CMK (cell line): ENCODE data around the gene MAEA.
"Not testable (repeated sequence)": the region's sequence is repeated elsewhere in the genome, so short reads cannot be mapped to it uniquely, and the experiment has no call there.

Experiments used
- DNase-seq: peaks from one replicate; pipeline ENCODE4 v3.0.0-alpha.2; 2010; ENCODE audit warnings: low read depth

The MAEA gene

GRCh38 chr4:1321946-1322650, 32.4 kb downstream of the MAEA start:
- DNase-seq = no peak

GRCh38 chr4:1323280-1323634, 33.6 kb downstream of the MAEA start:
- no peak for DNase-seq

- DNase-seq = no peak
These were observed 34.1 kb downstream of the MAEA start for GRCh38 chr4:1323635-1324442.

- not testable (repeated sequence) for DNase-seq
These were observed 34.9 kb downstream of the MAEA start for GRCh38 chr4:1324443-1325175.

- no peak for DNase-seq
These were observed 35.4 kb downstream of the MAEA start for GRCh38 chr4:1325176-1325480.

GRCh38 chr4:1325681-1326635, 36.3 kb downstream of the MAEA start:
- no peak for DNase-seq

- no peak for DNase-seq
These were observed 37.2 kb downstream of the MAEA start for GRCh38 chr4:1326751-1327525.

- no peak for DNase-seq
These were observed 38.0 kb downstream of the MAEA start for GRCh38 chr4:1327526-1328266.

GRCh38 chr4:1328267-1329155, 38.8 kb downstream of the MAEA start:
- DNase-seq = no peak

GRCh38 chr4:1329408-1330371, 40.0 kb downstream of the MAEA start:
- DNase-seq = no peak

- no peak for DNase-seq
These were observed 41.3 kb downstream of the MAEA start for GRCh38 chr4:1330761-1331590.

GRCh38 chr4:1331591-1332353, 42.1 kb downstream of the MAEA start:
- DNase-seq = no peak

- DNase-seq = no peak
These were observed 43.0 kb downstream of the MAEA start for GRCh38 chr4:1332686-1333085.

- no peak for DNase-seq
These were observed 43.6 kb downstream of the MAEA start for GRCh38 chr4:1333256-1333655.

- DNase-seq = not testable (repeated sequence)
These were observed 44.3 kb downstream of the MAEA start for GRCh38 chr4:1333851-1334578.

GRCh38 chr4:1334579-1334895, 44.8 kb downstream of the MAEA start:
- no peak for DNase-seq
